HepG2 (cell line): Measurements from ENCODE around the gene PANX1. TPM values are rescaled to one million over a fixed set of nuclear protein-coding genes. Genes with fewer than 3 reads are reported as not detected.

Source experiments
- ATAD3A ChIP-seq: sonication (generic); formaldehyde crosslinking; IDR thresholded peaks from 2 replicates; pipeline ENCODE4 v1.4.0; 2020; ENCODE audit warnings: missing genetic modification reagents
- BHLHE40 ChIP-seq: IDR thresholded peaks from 2 replicates; pipeline ENCODE4 v1.6.1; 2011; ENCODE audit warnings: low read length, improper control_type of control experiment
- CEBPG ChIP-seq: IDR thresholded peaks from 2 replicates; pipeline ENCODE4 v1.6.1; 2016
- KLF9 ChIP-seq: IDR thresholded peaks from 2 replicates; pipeline ENCODE4 v1.6.1; 2016; ENCODE audit warnings: low read depth
- MBNL3 ChIP-seq: fragments of 250-450 bp; sonication (Bioruptor Pico); conservative IDR thresholded peaks from 2 replicates; pipeline ENCODE4 v1.8.0; 2022; ENCODE audit warnings: mild to moderate bottlenecking, inconsistent platforms
- MXI1 ChIP-seq: IDR thresholded peaks from 3 replicates; pipeline ENCODE4 v1.6.1; 2012; ENCODE audit warnings: low read depth, low read length, inconsistent platforms, borderline replicate concordance
- SAP130 ChIP-seq: IDR thresholded peaks from 2 replicates; pipeline ENCODE4 v1.6.1; 2016; ENCODE audit warnings: low read depth
- TCF7 ChIP-seq: sonication (generic); IDR thresholded peaks from 2 replicates; pipeline ENCODE4 v1.6.1; 2016; ENCODE audit warnings: antibody characterized with exemption, low read depth
- WIZ ChIP-seq: sonication (generic); formaldehyde crosslinking; IDR thresholded peaks from 2 replicates; pipeline ENCODE4 v1.5.1; 2020; ENCODE audit warnings: mild to moderate bottlenecking, missing genetic modification reagents
- ZBTB3 ChIP-seq: sonication (generic); formaldehyde crosslinking; IDR thresholded peaks from 2 replicates; pipeline ENCODE4 v1.4.0; 2020; ENCODE audit warnings: low read depth, mild to moderate bottlenecking, moderate library complexity, missing genetic modification reagents, borderline replicate concordance
- ZBTB42 ChIP-seq: sonication (generic); formaldehyde crosslinking; IDR thresholded peaks from 2 replicates; pipeline ENCODE4 v1.5.0; 2020; ENCODE audit warnings: mild to moderate bottlenecking, missing genetic modification reagents
- ZBTB7A ChIP-seq: sonication (generic); formaldehyde crosslinking; IDR thresholded peaks from 2 replicates; pipeline ENCODE4 v1.8.0; 2022; ENCODE audit warnings: mild to moderate bottlenecking, missing genetic modification reagents
- ZIK1 ChIP-seq: sonication (generic); formaldehyde crosslinking; IDR thresholded peaks from 2 replicates; pipeline ENCODE4 v1.5.0; 2020; ENCODE audit warnings: mild to moderate bottlenecking, low read depth, missing genetic modification reagents, borderline replicate concordance
- ZNF17 ChIP-seq: sonication (generic); formaldehyde crosslinking; IDR thresholded peaks from 2 replicates; pipeline ENCODE4 v1.5.0; 2020; ENCODE audit warnings: mild to moderate bottlenecking, missing genetic modification reagents
- ZNF607 ChIP-seq: sonication (generic); formaldehyde crosslinking; IDR thresholded peaks from 2 replicates; pipeline ENCODE4 v1.5.1; 2020; ENCODE audit warnings: missing genetic modification reagents, mild to moderate bottlenecking, borderline replicate concordance
- ZNF652 ChIP-seq: IDR thresholded peaks from 2 replicates; pipeline ENCODE4 v1.6.1; 2016; ENCODE audit warnings: low read depth, borderline replicate concordance
- ZNF713 ChIP-seq: sonication (generic); formaldehyde crosslinking; IDR thresholded peaks from 2 replicates; pipeline ENCODE4 v1.4.0; 2020; ENCODE audit warnings: mild to moderate bottlenecking, missing genetic modification reagents
- polyA plus RNA-seq, 8 experiments: library from polyadenylated mRNA; depleted of rRNA in 3 of 8; stranded (reverse) in 7 of 8; unstranded in 1 of 8; fragments of >200 nt; fragmentation: Illumina TruSeq in 4 of 8; extraction: Trizol in 4 of 8; gene quantifications; 2 replicates each; pipeline versions ENCODE4 v1.2.1 to v1.2.3, GENCODE V29; 2011 to 2016; ENCODE audit warnings: low read depth in 4 of 8, missing spikeins in 1 of 8, mixed read lengths in 1 of 8; ENCODE audit not compliant: insufficient read depth in 1 of 8
- total RNA-seq, 5 experiments: library from RNA; depleted of rRNA; stranded (reverse); fragments of >200 nt; fragmentation: Illumina TruSeq; extraction: Trizol; gene quantifications; 2 replicates each; pipeline ENCODE4 v1.2.3, GENCODE V29; 2016; ENCODE audit warnings: low read depth in 1 of 5
- TF ChIP-seq, protein P1 (sequence below), 2 experiments: sonication (generic) in 1 of 2; formaldehyde crosslinking in 1 of 2; IDR thresholded peaks; 2 replicates each; pipeline versions ENCODE4 v1.4.0 to v1.6.1; 2018 to 2020; ENCODE audit warnings: missing genetic modification reagents in 2 of 2, borderline replicate concordance in 1 of 2, low read depth in 1 of 2, mild to moderate bottlenecking in 1 of 2, missing biosample characterization in 1 of 2
- TF ChIP-seq, protein P2 (sequence below): sonication (generic); formaldehyde crosslinking; IDR thresholded peaks from 2 replicates; pipeline ENCODE4 v1.4.0; 2020; ENCODE audit warnings: missing genetic modification reagents, borderline replicate concordance
- TF ChIP-seq, protein P3 (sequence below): IDR thresholded peaks from 2 replicates; pipeline ENCODE4 v1.6.1; 2018; ENCODE audit warnings: missing genetic modification reagents, mild to moderate bottlenecking, missing compliant biosample characterization
- TF ChIP-seq, protein P4 (sequence below): sonication (generic); formaldehyde crosslinking; IDR thresholded peaks from 2 replicates; pipeline ENCODE4 v1.8.0; 2022; ENCODE audit warnings: mild to moderate bottlenecking, missing genetic modification reagents, moderate library complexity
- TF ChIP-seq, protein P5 (sequence below): sonication (generic); formaldehyde crosslinking; IDR thresholded peaks from 2 replicates; pipeline ENCODE4 v1.4.0; 2020; ENCODE audit warnings: mild to moderate bottlenecking, missing genetic modification reagents
- TF ChIP-seq, protein P6 (sequence below): sonication (generic); formaldehyde crosslinking; IDR thresholded peaks from 2 replicates; pipeline ENCODE4 v1.8.1; 2023; ENCODE audit warnings: mild to moderate bottlenecking, missing genetic modification reagents, borderline replicate concordance

PANX1 gene
- total and polyA plus RNA-seq, 2 of the 13 experiments (the other 11 are each of a cell fraction or from before 2014, with no cell fraction given): 8.3 to 24.8 TPM

DNA sequence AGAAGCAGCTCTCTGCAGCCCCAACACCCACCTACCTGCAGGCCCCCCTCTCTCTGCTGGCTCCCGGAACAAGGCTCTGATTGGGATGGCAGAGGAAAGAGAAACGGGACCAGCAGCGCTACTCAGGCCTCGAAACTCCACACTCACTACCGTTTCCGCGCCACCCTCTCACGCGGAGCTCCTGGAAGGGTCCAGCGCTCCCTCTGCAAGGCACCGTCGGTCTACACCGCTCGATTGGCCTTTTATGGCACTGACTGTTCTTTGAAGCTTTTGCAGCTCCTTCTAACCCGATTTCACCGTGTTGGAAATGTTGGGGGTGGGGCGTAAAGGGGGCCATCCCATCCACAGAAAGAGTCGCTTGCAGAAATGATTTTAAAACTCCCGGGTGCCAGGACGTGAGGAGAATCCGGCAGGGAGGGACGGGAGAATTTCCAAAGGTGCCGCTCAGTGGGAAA is 323 bp upstream of the PANX1 start (continued):
- TF ChIP-seq ZNF607 (CRISPR knock-in tag): no peak
- TF ChIP-seq ZBTB7A (CRISPR knock-in tag): 0 out of 2 replicates have a peak, but pooled peaks have one; percentile 31
- TF ChIP-seq ZNF713 (CRISPR knock-in tag): no peak
- no peak for TF ChIP-seq ZNF652 (CRISPR knock-in tag)
- no peak for TF ChIP-seq ZBTB3 (CRISPR knock-in tag)
- TF ChIP-seq ZNF17 (CRISPR knock-in tag): 0 out of 2 replicates have a peak, but pooled peaks have one; percentile 39
- TF ChIP-seq WIZ (CRISPR knock-in tag): no peak
- TF ChIP-seq, protein P1, sequence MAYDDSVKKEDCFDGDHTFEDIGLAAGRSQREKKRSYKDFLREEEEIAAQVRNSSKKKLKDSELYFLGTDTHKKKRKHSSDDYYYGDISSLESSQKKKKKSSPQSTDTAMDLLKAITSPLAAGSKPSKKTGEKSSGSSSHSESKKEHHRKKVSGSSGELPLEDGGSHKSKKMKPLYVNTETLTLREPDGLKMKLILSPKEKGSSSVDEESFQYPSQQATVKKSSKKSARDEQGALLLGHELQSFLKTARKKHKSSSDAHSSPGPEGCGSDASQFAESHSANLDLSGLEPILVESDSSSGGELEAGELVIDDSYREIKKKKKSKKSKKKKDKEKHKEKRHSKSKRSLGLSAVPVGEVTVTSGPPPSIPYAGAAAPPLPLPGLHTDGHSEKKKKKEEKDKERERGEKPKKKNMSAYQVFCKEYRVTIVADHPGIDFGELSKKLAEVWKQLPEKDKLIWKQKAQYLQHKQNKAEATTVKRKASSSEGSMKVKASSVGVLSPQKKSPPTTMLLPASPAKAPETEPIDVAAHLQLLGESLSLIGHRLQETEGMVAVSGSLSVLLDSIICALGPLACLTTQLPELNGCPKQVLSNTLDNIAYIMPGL (CRISPR knock-in tag; IDR thresholded peaks at IDR 0.05; ENCODE audit: borderline replicate concordance in 1 of 2, low read depth in 1 of 2): no peak
- TF ChIP-seq, protein P2, sequence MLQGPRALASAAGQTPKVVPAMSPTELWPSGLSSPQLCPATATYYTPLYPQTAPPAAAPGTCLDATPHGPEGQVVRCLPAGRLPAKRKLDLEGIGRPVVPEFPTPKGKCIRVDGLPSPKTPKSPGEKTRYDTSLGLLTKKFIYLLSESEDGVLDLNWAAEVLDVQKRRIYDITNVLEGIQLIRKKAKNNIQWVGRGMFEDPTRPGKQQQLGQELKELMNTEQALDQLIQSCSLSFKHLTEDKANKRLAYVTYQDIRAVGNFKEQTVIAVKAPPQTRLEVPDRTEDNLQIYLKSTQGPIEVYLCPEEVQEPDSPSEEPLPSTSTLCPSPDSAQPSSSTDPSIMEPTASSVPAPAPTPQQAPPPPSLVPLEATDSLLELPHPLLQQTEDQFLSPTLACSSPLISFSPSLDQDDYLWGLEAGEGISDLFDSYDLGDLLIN (CRISPR knock-in tag): no peak
- peak; percentile 69; the same call in 1 of the 2 replicates for TF ChIP-seq KLF9 (CRISPR knock-in tag)
- TF ChIP-seq TCF7: peak; percentile 59; the same call in 1 of the 2 replicates
- TF ChIP-seq, protein P3, sequence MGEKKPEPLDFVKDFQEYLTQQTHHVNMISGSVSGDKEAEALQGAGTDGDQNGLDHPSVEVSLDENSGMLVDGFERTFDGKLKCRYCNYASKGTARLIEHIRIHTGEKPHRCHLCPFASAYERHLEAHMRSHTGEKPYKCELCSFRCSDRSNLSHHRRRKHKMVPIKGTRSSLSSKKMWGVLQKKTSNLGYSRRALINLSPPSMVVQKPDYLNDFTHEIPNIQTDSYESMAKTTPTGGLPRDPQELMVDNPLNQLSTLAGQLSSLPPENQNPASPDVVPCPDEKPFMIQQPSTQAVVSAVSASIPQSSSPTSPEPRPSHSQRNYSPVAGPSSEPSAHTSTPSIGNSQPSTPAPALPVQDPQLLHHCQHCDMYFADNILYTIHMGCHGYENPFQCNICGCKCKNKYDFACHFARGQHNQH (CRISPR knock-in tag): no peak
- TF ChIP-seq ATAD3A (CRISPR knock-in tag): no peak
- TF ChIP-seq, protein P4, sequence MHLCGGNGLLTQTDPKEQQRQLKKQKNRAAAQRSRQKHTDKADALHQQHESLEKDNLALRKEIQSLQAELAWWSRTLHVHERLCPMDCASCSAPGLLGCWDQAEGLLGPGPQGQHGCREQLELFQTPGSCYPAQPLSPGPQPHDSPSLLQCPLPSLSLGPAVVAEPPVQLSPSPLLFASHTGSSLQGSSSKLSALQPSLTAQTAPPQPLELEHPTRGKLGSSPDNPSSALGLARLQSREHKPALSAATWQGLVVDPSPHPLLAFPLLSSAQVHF: no peak
- TF ChIP-seq, protein P5, sequence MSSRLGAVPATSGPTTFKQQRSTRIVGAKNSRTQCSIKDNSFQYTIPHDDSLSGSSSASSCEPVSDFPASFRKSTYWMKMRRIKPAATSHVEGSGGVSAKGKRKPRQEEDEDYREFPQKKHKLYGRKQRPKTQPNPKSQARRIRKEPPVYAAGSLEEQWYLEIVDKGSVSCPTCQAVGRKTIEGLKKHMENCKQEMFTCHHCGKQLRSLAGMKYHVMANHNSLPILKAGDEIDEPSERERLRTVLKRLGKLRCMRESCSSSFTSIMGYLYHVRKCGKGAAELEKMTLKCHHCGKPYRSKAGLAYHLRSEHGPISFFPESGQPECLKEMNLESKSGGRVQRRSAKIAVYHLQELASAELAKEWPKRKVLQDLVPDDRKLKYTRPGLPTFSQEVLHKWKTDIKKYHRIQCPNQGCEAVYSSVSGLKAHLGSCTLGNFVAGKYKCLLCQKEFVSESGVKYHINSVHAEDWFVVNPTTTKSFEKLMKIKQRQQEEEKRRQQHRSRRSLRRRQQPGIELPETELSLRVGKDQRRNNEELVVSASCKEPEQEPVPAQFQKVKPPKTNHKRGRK (CRISPR knock-in tag): no peak
- TF ChIP-seq ZBTB42 (CRISPR knock-in tag): no peak
- TF ChIP-seq ZIK1 (CRISPR knock-in tag): peak; percentile 4; the same call in 1 of the 2 replicates
- TF ChIP-seq MBNL3 (CRISPR knock-in tag): no peak
- no peak for TF ChIP-seq CEBPG
- TF ChIP-seq SAP130 (CRISPR knock-in tag): no peak
- TF ChIP-seq, protein P6, sequence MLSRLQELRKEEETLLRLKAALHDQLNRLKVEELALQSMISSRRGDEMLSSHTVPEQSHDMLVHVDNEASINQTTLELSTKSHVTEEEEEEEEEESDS (CRISPR knock-in tag): no peak; the same call in 1 of the 2 replicates
- TF ChIP-seq MXI1: no peak
- no peak for TF ChIP-seq BHLHE40
